ENCODE data around the gene DNAJC27. TPM values are rescaled to one million over a fixed set of nuclear protein-coding genes. Genes with fewer than 3 reads are reported as not detected.

The DNAJC27 gene
- total RNA-seq, 1 experiment from 2014 or later: 5.1 TPM

- POLR2A ChIA-PET: no interaction called here
- BruUV-seq (replicated peaks): no TSS peak
- H3K27ac Mint-ChIP-seq (ENCODE audit: unreplicated experiment): no peak overlapping the region
These were observed 42.5 kb downstream of the DNAJC27 start for GRCh38 chr2:24929230-24929629.

DNA sequence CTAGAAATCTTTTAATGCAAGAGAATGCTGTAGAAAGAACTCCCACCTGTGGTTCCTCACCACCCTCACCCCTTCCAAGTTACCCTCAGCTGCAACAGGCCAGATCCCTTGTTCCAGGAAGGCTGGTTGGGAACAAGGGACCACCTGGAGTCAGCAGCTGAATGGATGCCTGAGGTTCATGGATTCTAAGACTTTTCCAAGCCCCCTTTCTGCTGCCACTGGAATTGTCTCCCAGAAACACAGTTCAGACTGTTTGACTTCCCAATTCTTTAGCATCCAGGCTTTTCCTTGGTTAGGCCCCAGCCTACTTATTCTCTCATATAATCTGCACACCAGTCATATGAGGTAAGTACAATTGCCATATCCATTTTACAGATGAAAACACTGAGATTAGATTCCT lies 43.7 kb downstream of the DNAJC27 start:
- BruUV-seq (replicated peaks): no TSS peak
- Mint-ChIP-seq H3K27ac (ENCODE audit: unreplicated experiment) (no peak overlapping the region), H3K9me3 (ENCODE audit: unreplicated experiment) (no peaks in the 10 kb centered on the region), H3K4me3 (ENCODE audit: unreplicated experiment) (no peak overlapping the region), H3K36me3 (ENCODE audit: insufficient read depth, unreplicated experiment) (no peaks in the 10 kb centered on the region), H3K4me1 (ENCODE audit: low read depth, unreplicated experiment) (no peaks in the 10 kb centered on the region), H3K27me3 (ENCODE audit: insufficient read depth, unreplicated experiment) (no peaks in the 10 kb centered on the region)
- POLR2A ChIA-PET: no interaction called here
- H3K9me3 ChIP-seq: no peaks in the 10 kb centered on the region
- H3K4me3 ChIP-seq (ENCODE audit: low read depth, low read length): no peak overlapping the region
- H3K4me1 ChIP-seq: no peaks in the 10 kb centered on the region
- CTCF ChIA-PET: no interaction called here
- TF ChIP-seq, protein P1, sequence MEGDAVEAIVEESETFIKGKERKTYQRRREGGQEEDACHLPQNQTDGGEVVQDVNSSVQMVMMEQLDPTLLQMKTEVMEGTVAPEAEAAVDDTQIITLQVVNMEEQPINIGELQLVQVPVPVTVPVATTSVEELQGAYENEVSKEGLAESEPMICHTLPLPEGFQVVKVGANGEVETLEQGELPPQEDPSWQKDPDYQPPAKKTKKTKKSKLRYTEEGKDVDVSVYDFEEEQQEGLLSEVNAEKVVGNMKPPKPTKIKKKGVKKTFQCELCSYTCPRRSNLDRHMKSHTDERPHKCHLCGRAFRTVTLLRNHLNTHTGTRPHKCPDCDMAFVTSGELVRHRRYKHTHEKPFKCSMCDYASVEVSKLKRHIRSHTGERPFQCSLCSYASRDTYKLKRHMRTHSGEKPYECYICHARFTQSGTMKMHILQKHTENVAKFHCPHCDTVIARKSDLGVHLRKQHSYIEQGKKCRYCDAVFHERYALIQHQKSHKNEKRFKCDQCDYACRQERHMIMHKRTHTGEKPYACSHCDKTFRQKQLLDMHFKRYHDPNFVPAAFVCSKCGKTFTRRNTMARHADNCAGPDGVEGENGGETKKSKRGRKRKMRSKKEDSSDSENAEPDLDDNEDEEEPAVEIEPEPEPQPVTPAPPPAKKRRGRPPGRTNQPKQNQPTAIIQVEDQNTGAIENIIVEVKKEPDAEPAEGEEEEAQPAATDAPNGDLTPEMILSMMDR (IDR thresholded peaks at IDR 0.05; ENCODE audit: insufficient read depth in 1 of 2, low read depth in 1 of 2, low read length in 1 of 2, severe bottlenecking in 1 of 2, unreplicated experiment in 1 of 2): no peak
- intact Hi-C loops (cut with micrococcal nuclease; ENCODE audit: unreplicated experiment): loop anchor here (10.0 kb wide), 1 partner anchor 513 kb away; no protein-coding TSS in a partner anchor
- no peaks in the 10 kb centered on the region for H3K27me3 ChIP-seq (replicated peaks; ENCODE audit: control insufficient read depth, insufficient read depth, low read length)
- no peaks in the 10 kb centered on the region for H3K36me3 ChIP-seq (ENCODE audit: control insufficient read depth, insufficient read depth, low read length)
- no peak for DNase-seq

More at GRCh38 chr2:24929230-24929629, 42.5 kb downstream of the DNAJC27 start:
- H3K27me3 ChIP-seq (replicated peaks; ENCODE audit: control insufficient read depth, insufficient read depth, low read length): no peaks in the 10 kb centered on the region
- Mint-ChIP-seq H3K4me1 (ENCODE audit: low read depth, unreplicated experiment) (no peaks in the 10 kb centered on the region), H3K9me3 (ENCODE audit: unreplicated experiment) (no peaks in the 10 kb centered on the region), H3K27me3 (ENCODE audit: insufficient read depth, unreplicated experiment) (no peaks in the 10 kb centered on the region), H3K36me3 (ENCODE audit: insufficient read depth, unreplicated experiment) (no peaks in the 10 kb centered on the region), H3K4me3 (ENCODE audit: unreplicated experiment) (no peak overlapping the region)
- CTCF ChIA-PET: no interaction called here
- TF ChIP-seq, protein P1 (IDR thresholded peaks at IDR 0.05; ENCODE audit: insufficient read depth in 1 of 2, low read depth in 1 of 2, low read length in 1 of 2, severe bottlenecking in 1 of 2, unreplicated experiment in 1 of 2): no peak
- H3K4me3 ChIP-seq (ENCODE audit: low read depth, low read length): no peak overlapping the region
- H3K9me3 ChIP-seq: no peaks in the 10 kb centered on the region
- H3K4me1 ChIP-seq: no peaks in the 10 kb centered on the region
- DNase-seq: no peak
- intact Hi-C loops (cut with micrococcal nuclease; ENCODE audit: unreplicated experiment): loop anchor here (10.0 kb wide), 1 partner anchor 514 kb away; no protein-coding TSS in a partner anchor
- H3K36me3 ChIP-seq (ENCODE audit: control insufficient read depth, insufficient read depth, low read length): no peaks in the 10 kb centered on the region

DNA sequence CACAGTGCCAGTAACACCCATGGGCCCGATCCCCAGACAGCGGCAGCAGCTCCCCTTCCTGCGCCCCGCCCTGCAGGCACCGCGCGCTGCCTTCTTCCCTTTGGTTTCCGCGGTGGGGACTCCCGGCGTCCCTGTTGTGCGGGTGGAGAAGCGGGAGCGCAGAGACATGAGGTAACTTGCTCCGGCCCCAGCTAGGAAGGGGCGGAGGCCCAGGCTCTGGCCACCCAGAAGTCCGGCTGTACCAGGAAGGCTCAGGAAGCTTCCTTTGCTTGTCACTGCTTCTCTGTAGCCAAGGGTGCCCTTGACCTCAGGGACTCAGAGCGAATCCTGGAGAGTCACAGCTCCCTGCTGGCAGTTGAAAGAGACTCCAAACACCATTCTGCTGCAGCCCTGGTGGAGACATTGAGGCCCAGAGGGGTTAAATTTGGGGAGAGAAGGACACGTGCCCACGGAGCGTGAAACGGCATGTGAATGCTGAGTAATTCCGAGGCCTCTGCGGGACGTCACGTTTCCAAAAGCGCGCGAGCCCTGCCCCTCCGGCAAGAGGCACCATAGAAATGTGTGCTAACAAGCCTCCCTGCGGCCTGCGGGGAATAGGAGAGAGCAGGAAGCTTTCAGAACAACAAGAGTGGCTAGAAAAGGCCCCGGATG lies 45.0 kb downstream of the DNAJC27 start:
- ChIA-PET POLR2A (no interaction called here), CTCF (no interaction called here)
- Histone ChIP-seq H3K9me3 (no peaks in the 10 kb centered on the region), H3K27me3 (replicated peaks; ENCODE audit: control insufficient read depth, insufficient read depth, low read length) (no peaks in the 10 kb centered on the region), H3K4me1 (no peaks in the 10 kb centered on the region), H3K4me3 (ENCODE audit: low read depth, low read length) (no peak overlapping the region), H3K36me3 (ENCODE audit: control insufficient read depth, insufficient read depth, low read length) (no peaks in the 10 kb centered on the region)
- DNase-seq: no peak
- BruUV-seq (replicated peaks): no TSS peak
- TF ChIP-seq, protein P1 (IDR thresholded peaks at IDR 0.05; ENCODE audit: insufficient read depth in 1 of 2, low read depth in 1 of 2, low read length in 1 of 2, severe bottlenecking in 1 of 2, unreplicated experiment in 1 of 2): no peak
- Mint-ChIP-seq H3K9me3 (ENCODE audit: unreplicated experiment) (no peaks in the 10 kb centered on the region), H3K27me3 (ENCODE audit: insufficient read depth, unreplicated experiment) (no peaks in the 10 kb centered on the region), H3K4me3 (ENCODE audit: unreplicated experiment) (no peak overlapping the region), H3K4me1 (ENCODE audit: low read depth, unreplicated experiment) (no peaks in the 10 kb centered on the region), H3K27ac (ENCODE audit: unreplicated experiment) (no peak overlapping the region), H3K36me3 (ENCODE audit: insufficient read depth, unreplicated experiment) (no peaks in the 10 kb centered on the region)
- intact Hi-C loops (cut with micrococcal nuclease; ENCODE audit: unreplicated experiment): loop anchor here (10.0 kb wide), 1 partner anchor 512 kb away; no protein-coding TSS in a partner anchor

Measured in Caco-2 (cell line).